ENCODE results near the gene CLIC3. TPM values are rescaled to one million over a fixed set of nuclear protein-coding genes. Genes with fewer than 3 reads are reported as not detected.

The CLIC3 gene
- total and polyA plus RNA-seq, 8 donors: 0.24 to 1.3 (median 0.41) TPM; not detected in 1

DNA sequence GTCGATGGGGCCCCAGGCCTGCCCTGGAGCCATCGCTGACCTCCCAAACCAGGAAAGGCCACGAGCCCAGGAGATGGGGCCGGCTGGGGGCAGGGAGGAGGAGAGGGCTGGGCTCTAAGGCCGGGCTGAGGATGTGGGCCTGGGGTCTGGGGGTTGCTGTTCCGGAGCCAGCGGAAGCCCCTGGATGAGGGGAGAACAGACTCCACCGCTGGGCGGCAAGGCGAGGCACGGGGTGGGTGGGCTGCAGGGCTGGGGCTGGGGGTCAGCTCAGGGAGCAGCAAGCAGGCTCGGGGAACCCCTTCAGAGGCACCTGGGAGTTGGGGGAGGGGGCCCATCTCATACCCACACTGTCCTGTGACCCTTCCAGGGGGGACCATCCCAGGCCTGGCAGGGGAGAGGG is 32.6 kb downstream of the CLIC3 start:
- TF ChIP-seq, protein P1, sequence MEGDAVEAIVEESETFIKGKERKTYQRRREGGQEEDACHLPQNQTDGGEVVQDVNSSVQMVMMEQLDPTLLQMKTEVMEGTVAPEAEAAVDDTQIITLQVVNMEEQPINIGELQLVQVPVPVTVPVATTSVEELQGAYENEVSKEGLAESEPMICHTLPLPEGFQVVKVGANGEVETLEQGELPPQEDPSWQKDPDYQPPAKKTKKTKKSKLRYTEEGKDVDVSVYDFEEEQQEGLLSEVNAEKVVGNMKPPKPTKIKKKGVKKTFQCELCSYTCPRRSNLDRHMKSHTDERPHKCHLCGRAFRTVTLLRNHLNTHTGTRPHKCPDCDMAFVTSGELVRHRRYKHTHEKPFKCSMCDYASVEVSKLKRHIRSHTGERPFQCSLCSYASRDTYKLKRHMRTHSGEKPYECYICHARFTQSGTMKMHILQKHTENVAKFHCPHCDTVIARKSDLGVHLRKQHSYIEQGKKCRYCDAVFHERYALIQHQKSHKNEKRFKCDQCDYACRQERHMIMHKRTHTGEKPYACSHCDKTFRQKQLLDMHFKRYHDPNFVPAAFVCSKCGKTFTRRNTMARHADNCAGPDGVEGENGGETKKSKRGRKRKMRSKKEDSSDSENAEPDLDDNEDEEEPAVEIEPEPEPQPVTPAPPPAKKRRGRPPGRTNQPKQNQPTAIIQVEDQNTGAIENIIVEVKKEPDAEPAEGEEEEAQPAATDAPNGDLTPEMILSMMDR (IDR thresholded peaks at IDR 0.05): no peak
- no peak for FAIRE-seq
- 83 to 84% methylated on average over 12 of the region's 12 CpGs for WGBS, 2 donors
- H3K4me1 ChIP-seq: peaks cover 0 to 5% (median 4%) of the 10 kb centered on the region in 3 donors
- H3K36me3 ChIP-seq: no peaks in the 10 kb centered on the region
- no peak overlapping the region for H3K27ac ChIP-seq
- intact Hi-C loops (cut with DNase I): loop anchor here in 1 of 3 donors (5.0 kb wide), 1 partner anchor 59 kb away; no protein-coding TSS in a partner anchor
- no peaks in the 10 kb centered on the region for H3K9me3 ChIP-seq
- H3K4me3 ChIP-seq: no peak overlapping the region
- DNase-seq: no peak
- no peaks in the 10 kb centered on the region for H3K27me3 ChIP-seq
- ATAC-seq: no peak

- no peaks in the 10 kb centered on the region for H3K9me3 ChIP-seq
- no peaks in the 10 kb centered on the region for H3K27me3 ChIP-seq
- TF ChIP-seq, protein P1 (IDR thresholded peaks at IDR 0.05): no peak
- intact Hi-C loops (cut with DNase I): loop anchor here in 1 of 3 donors (5.0 kb wide), 1 partner anchor 59 kb away; no protein-coding TSS in a partner anchor
- FAIRE-seq: no peak
- H3K4me1 ChIP-seq: peaks cover 0 to 5% (median 4%) of the 10 kb centered on the region in 3 donors
- no peak for DNase-seq
- WGBS, 2 donors: 89 to 92% methylated on average over 15 of the region's 15 CpGs
- no peak for ATAC-seq
- H3K27ac ChIP-seq: no peak overlapping the region
- H3K36me3 ChIP-seq: no peaks in the 10 kb centered on the region
- no peak overlapping the region for H3K4me3 ChIP-seq
These were observed 33.0 kb downstream of the CLIC3 start for GRCh38 chr9:136963341-136963740.

GRCh38 chr9:136962701-136963248 is 33.6 kb downstream of the CLIC3 start:
- TF ChIP-seq, protein P1 (IDR thresholded peaks at IDR 0.05): no peak
- no peak for FAIRE-seq

GRCh38 chr9:136962163-136962562 is 34.2 kb downstream of the CLIC3 start:
- H3K4me3 ChIP-seq: no peak overlapping the region

More at GRCh38 chr9:136962701-136963248, 33.6 kb downstream of the CLIC3 start:
- WGBS, 2 donors: 83 to 87% methylated on average over 11 of the region's 11 CpGs
- ATAC-seq (no peak), DNase-seq (no peak)
- intact Hi-C loops (cut with DNase I): loop anchor here in 1 of 3 donors (5.0 kb wide), 1 partner anchor 60 kb away; no protein-coding TSS in a partner anchor
- Histone ChIP-seq H3K36me3 (no peaks in the 10 kb centered on the region), H3K27ac (no peak overlapping the region), H3K9me3 (no peaks in the 10 kb centered on the region), H3K4me1 (peaks cover 0 to 5% (median 4%) of the 10 kb centered on the region in 3 donors), H3K27me3 (no peaks in the 10 kb centered on the region), H3K4me3 (no peak overlapping the region)

More at GRCh38 chr9:136962163-136962562, 34.2 kb downstream of the CLIC3 start:
- WGBS, 2 donors: 91 to 95% methylated on average over 9 of the region's 9 CpGs
- TF ChIP-seq, protein P1 (IDR thresholded peaks at IDR 0.05): no peak
- no peaks in the 10 kb centered on the region for H3K27me3 ChIP-seq
- intact Hi-C loops (cut with DNase I): loop anchor here in 1 of 3 donors (5.0 kb wide), 1 partner anchor 60 kb away; no protein-coding TSS in a partner anchor
- H3K36me3 ChIP-seq: no peaks in the 10 kb centered on the region
- H3K9me3 ChIP-seq: no peaks in the 10 kb centered on the region
- ATAC-seq (no peak), DNase-seq (no peak), FAIRE-seq (no peak)
- no peak overlapping the region for H3K27ac ChIP-seq
- H3K4me1 ChIP-seq: peaks cover 0 to 5% (median 4%) of the 10 kb centered on the region in 3 donors

All from pancreas (tissue), 10 donors.